ENCODE data around the gene LPGAT1.

LPGAT1 gene

GRCh38 chr1:211783266-211783665 is 47.3 kb downstream of the LPGAT1 start:
- no peak overlapping the region for H3K4me3 ChIP-seq (ENCODE audit: control insufficient read depth, low read depth, low read length)
- no peak for TF ChIP-seq CTCF (IDR thresholded peaks at IDR 0.05; ENCODE audit: control insufficient read depth, insufficient read depth, low read depth, low read length, missing control alignments)
- DNase-seq (ENCODE audit: low read depth): no peak

- no peak for DNase-seq (ENCODE audit: low read depth)
- no peak for TF ChIP-seq CTCF (IDR thresholded peaks at IDR 0.05; ENCODE audit: control insufficient read depth, insufficient read depth, low read depth, low read length, missing control alignments)
- no peak overlapping the region for H3K4me3 ChIP-seq (ENCODE audit: control insufficient read depth, low read depth, low read length)
These were observed 49.3 kb downstream of the LPGAT1 start for GRCh38 chr1:211781260-211781659.

GRCh38 chr1:211775170-211775569 is 55.4 kb downstream of the LPGAT1 start:
- H3K4me3 ChIP-seq (ENCODE audit: control insufficient read depth, low read depth, low read length): no peak overlapping the region
- no peak for TF ChIP-seq CTCF (IDR thresholded peaks at IDR 0.05; ENCODE audit: control insufficient read depth, insufficient read depth, low read depth, low read length, missing control alignments)
- no peak for DNase-seq (ENCODE audit: low read depth)

- TF ChIP-seq CTCF (IDR thresholded peaks at IDR 0.05; ENCODE audit: control insufficient read depth, insufficient read depth, low read depth, low read length, missing control alignments): no peak
- no peak for DNase-seq (ENCODE audit: low read depth)
- no peak overlapping the region for H3K4me3 ChIP-seq (ENCODE audit: control insufficient read depth, low read depth, low read length)
These were observed 65.9 kb downstream of the LPGAT1 start for GRCh38 chr1:211764701-211765100.

GRCh38 chr1:211762206-211762605 is 68.4 kb downstream of the LPGAT1 start:
- no peak for DNase-seq (ENCODE audit: low read depth)
- H3K4me3 ChIP-seq (ENCODE audit: control insufficient read depth, low read depth, low read length): no peak overlapping the region
- TF ChIP-seq CTCF (IDR thresholded peaks at IDR 0.05; ENCODE audit: control insufficient read depth, insufficient read depth, low read depth, low read length, missing control alignments): no peak

- no peak overlapping the region for H3K4me3 ChIP-seq (ENCODE audit: control insufficient read depth, low read depth, low read length)
- no peak for TF ChIP-seq CTCF (IDR thresholded peaks at IDR 0.05; ENCODE audit: control insufficient read depth, insufficient read depth, low read depth, low read length, missing control alignments)
- DNase-seq (ENCODE audit: low read depth): no peak
These were observed 69.2 kb downstream of the LPGAT1 start for GRCh38 chr1:211761400-211761799.

- TF ChIP-seq CTCF (IDR thresholded peaks at IDR 0.05; ENCODE audit: control insufficient read depth, insufficient read depth, low read depth, low read length, missing control alignments): no peak
These were observed 74.0 kb downstream of the LPGAT1 start for GRCh38 chr1:211756471-211757020.

More at GRCh38 chr1:211756471-211757020, 74.0 kb downstream of the LPGAT1 start:
- DNase-seq (ENCODE audit: low read depth): no peak
- no peak overlapping the region for H3K4me3 ChIP-seq (ENCODE audit: control insufficient read depth, low read depth, low read length)
